DND-41 (cell line): ENCODE results near the gene ARFIP1.

Source experiments
- EZH2 ChIP-seq: IDR thresholded peaks from 3 replicates; pipeline ENCODE4 v1.6.1; 2012; ENCODE audit warnings: borderline replicate concordance, low read depth, mild to moderate bottlenecking, moderate library complexity, low read length, inconsistent platforms; ENCODE audit not compliant: severe bottlenecking
- TF ChIP-seq, protein P1 (sequence below): IDR thresholded peaks from 2 replicates; pipeline ENCODE4 v1.5.1; 2012; ENCODE audit warnings: borderline replicate concordance, low read length, moderate library complexity, mild to moderate bottlenecking; ENCODE audit not compliant: poor library complexity, severe bottlenecking; ENCODE audit errors: extremely low read depth

DNA sequence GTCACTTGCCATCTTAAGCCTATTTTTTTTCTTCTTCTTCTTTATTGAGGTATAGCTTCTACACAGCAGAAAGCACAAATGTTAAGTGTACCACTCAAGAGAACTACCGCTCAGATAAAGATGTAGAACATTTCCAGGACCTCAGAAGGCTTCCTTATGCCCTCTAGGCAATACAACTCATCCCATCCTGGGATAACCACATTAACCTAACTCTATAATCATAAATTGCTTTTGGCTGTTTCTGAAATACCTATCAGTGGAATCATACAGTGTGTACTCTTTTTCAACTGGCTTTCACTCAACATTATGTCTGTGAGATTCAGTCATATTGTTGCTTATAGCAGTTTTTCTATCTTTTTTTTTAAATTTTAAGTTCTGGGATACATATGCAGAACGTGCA is 51.7 kb downstream of the ARFIP1 start:
- TF ChIP-seq, protein P1, sequence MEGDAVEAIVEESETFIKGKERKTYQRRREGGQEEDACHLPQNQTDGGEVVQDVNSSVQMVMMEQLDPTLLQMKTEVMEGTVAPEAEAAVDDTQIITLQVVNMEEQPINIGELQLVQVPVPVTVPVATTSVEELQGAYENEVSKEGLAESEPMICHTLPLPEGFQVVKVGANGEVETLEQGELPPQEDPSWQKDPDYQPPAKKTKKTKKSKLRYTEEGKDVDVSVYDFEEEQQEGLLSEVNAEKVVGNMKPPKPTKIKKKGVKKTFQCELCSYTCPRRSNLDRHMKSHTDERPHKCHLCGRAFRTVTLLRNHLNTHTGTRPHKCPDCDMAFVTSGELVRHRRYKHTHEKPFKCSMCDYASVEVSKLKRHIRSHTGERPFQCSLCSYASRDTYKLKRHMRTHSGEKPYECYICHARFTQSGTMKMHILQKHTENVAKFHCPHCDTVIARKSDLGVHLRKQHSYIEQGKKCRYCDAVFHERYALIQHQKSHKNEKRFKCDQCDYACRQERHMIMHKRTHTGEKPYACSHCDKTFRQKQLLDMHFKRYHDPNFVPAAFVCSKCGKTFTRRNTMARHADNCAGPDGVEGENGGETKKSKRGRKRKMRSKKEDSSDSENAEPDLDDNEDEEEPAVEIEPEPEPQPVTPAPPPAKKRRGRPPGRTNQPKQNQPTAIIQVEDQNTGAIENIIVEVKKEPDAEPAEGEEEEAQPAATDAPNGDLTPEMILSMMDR, result no peak
- no peak for TF ChIP-seq EZH2
